Fibroblast of the aortic adventitia (primary cell): ENCODE results near the gene IKBIP. TPM values are rescaled to one million over a fixed set of nuclear protein-coding genes. Genes with fewer than 3 reads are reported as not detected.

Experiments used
- DNase-seq: peaks from one replicate; pipeline ENCODE4 v3.0.0-alpha.2; 2010; ENCODE audit warnings: low read depth
- H3K4me3 ChIP-seq: 2 replicates; pipeline ENCODE4 v1.5.1; 2011; ENCODE audit warnings: low read depth, mild to moderate bottlenecking, control low read depth, low read length, moderate library complexity
- CTCF ChIP-seq: IDR thresholded peaks from 2 replicates; pipeline ENCODE4 v1.5.1; 2011; ENCODE audit warnings: mild to moderate bottlenecking, low read length, control low read depth, inconsistent platforms; ENCODE audit not compliant: insufficient read depth
- total RNA-seq: library from RNA; depleted of rRNA; stranded (reverse); fragments of >200 nt; gene quantifications from 2 replicates; pipeline ENCODE4 v1.2.3, GENCODE V29; 2012; ENCODE audit warnings: low replicate concordance

Gene IKBIP
- total RNA-seq, 1 donor, result 67.4 TPM

GRCh38 chr12:98638009-98638408 lies 6.6 kb downstream of the IKBIP start:
- DNase-seq, result no peak
- H3K4me3 ChIP-seq, result no peak overlapping the region
- TF ChIP-seq CTCF, result no peak

DNA sequence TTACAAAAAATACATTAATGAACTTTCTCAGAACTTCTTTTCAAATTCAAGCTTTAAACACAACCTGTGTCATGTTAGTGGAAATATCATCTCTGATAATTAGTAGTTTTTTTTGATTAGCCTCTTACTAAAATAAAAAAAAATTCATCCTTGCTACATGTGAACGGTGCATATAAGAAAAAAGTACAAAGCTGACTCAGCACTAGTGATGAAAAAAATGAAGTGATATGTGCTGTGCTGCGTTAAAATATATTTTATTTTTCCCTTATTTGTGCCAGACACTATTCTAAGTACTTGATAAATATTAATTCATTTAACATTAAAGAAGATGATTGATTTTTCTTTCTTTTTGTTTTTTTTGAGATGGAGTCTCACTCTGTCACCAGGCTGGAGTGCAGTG lies 7.5 kb downstream of the IKBIP start:
- H3K4me3 ChIP-seq, result no peak overlapping the region
- no peak for TF ChIP-seq CTCF
- DNase-seq, result no peak

- DNase-seq, result peak; percentile 76
- H3K4me3 ChIP-seq, result no peak overlapping the region
- no peak for TF ChIP-seq CTCF
Measured at GRCh38 chr12:98635657-98636323, 8.8 kb downstream of the IKBIP start.

DNA sequence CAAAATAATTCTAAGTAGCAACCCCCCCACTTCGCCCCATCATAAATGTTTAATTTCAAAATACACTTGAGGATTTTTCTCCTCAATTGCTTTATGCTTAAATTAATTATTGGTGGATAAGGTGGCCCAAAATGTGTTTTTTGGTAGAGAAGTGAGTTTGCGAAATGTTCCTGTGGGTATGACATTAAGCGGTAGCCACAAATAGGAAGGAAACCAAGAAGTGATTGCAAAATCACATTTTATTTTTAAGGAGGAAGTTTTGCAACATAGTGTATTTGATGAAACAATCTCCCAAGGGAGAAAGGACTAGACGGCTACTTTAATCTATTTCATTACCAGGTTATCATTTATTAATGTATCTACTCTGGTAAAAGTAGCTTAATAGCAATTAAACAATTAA lies 25.6 kb downstream of the IKBIP start:
- no peak for TF ChIP-seq CTCF

GRCh38 chr12:98612696-98613334 lies 31.8 kb downstream of the IKBIP start:
- DNase-seq, result no peak
- TF ChIP-seq CTCF, result no peak
- no peak overlapping the region for H3K4me3 ChIP-seq

More for the DNA sequence above, 25.6 kb downstream of the IKBIP start:
- no peak overlapping the region for H3K4me3 ChIP-seq
- DNase-seq, result peak; percentile 76

GRCh38 chr12:98610596-98610995 lies 34.0 kb downstream of the IKBIP start:
- TF ChIP-seq CTCF, result no peak
- DNase-seq, result no peak
- H3K4me3 ChIP-seq, result no peak overlapping the region
